ENCODE results near the gene THADA.

- TF ChIP-seq EGR2 (tag by site-specific recombination; IDR thresholded peaks at IDR 0.05; ENCODE audit: low read depth), result no peak
- TF ChIP-seq PRDM6 (tag by site-specific recombination; IDR thresholded peaks at IDR 0.05), result no peak
- TF ChIP-seq CTCF (tag by site-specific recombination; IDR thresholded peaks at IDR 0.05), result no peak
- TF ChIP-seq ELK4 (IDR thresholded peaks at IDR 0.05; ENCODE audit: borderline replicate concordance, low read depth, low read length), result no peak
- TF ChIP-seq ZNF513 (tag by site-specific recombination; IDR thresholded peaks at IDR 0.05), result no peak
- TF ChIP-seq INSM2 (tag by site-specific recombination; IDR thresholded peaks at IDR 0.05), result no peak
- TF ChIP-seq ZNF571 (tag by site-specific recombination; IDR thresholded peaks at IDR 0.05), result no peak
- no peak for TF ChIP-seq OVOL3 (tag by site-specific recombination; IDR thresholded peaks at IDR 0.05)
- TF ChIP-seq ZNF274 (IDR thresholded peaks at IDR 0.05; ENCODE audit: low read length), result no peak
- no peak for TF ChIP-seq ZNF274 (tag by site-specific recombination; IDR thresholded peaks at IDR 0.05; ENCODE audit: borderline replicate concordance)
- TF ChIP-seq PRDM10 (tag by site-specific recombination; IDR thresholded peaks at IDR 0.05), result no peak
- no peak for TF ChIP-seq ZNF366 (tag by site-specific recombination; conservative IDR thresholded peaks at IDR 0.05)
- TF ChIP-seq MYNN (tag by site-specific recombination; IDR thresholded peaks at IDR 0.05; ENCODE audit: borderline replicate concordance), result no peak
Observed at GRCh38 chr2:43526994-43527393, 68.8 kb downstream of the THADA start.

Measured in HEK293 (cell line).